K562 (cell line): Measurements from ENCODE around the gene PLXDC2. TPM values are rescaled to one million over a fixed set of nuclear protein-coding genes. Genes with fewer than 3 reads are reported as not detected.

ENCODE experiments used
- CHD7 ChIP-seq: fragments of 200-600 bp; sonication (generic); IDR thresholded peaks from one replicate; pipeline ENCODE4 v1.6.1; 2012; ENCODE audit warnings: mild to moderate bottlenecking, low read depth, low read length, inconsistent platforms
- FOXK2 ChIP-seq, 2 experiments: fragments of 450-650 bp; IDR thresholded peaks in 1 of 2; conservative IDR thresholded peaks in 1 of 2; 2 replicates each; pipeline ENCODE4 v1.6.1; 2016; ENCODE audit warnings: low read depth in 2 of 2, mild to moderate bottlenecking in 1 of 2
- WHSC1 ChIP-seq: IDR thresholded peaks from one replicate; pipeline ENCODE4 v1.6.1; 2012; ENCODE audit warnings: low read length, control low read depth, inconsistent platforms
- XRCC3 ChIP-seq: fragments of 450-650 bp; IDR thresholded peaks from 2 replicates; pipeline ENCODE4 v1.6.1; 2017; ENCODE audit warnings: mild to moderate bottlenecking, moderate library complexity
- polyA plus RNA-seq, 8 experiments: library from polyadenylated mRNA; depleted of rRNA in 4 of 8; stranded (reverse) in 5 of 8; unstranded in 3 of 8; fragments of >200 nt; fragmentation: Nextera tagmentation in 2 of 8; fragmentation: Illumina TruSeq in 1 of 8; extraction: Ambion mirVana in 2 of 8; extraction: Trizol in 1 of 8; gene quantifications; 2 replicates each; pipeline versions ENCODE4 v1.2.1 to v1.2.3, GENCODE V29; 2011 to 2014; ENCODE audit warnings: inconsistent platforms in 1 of 8, missing spikeins in 1 of 8
- total RNA-seq, 7 experiments: library from RNA; depleted of rRNA in 6 of 7; stranded (reverse); fragments of >200 nt in 6 of 7; fragmentation: Illumina TruSeq in 2 of 7; extraction: Trizol in 2 of 7; gene quantifications; 2 replicates each; pipeline versions ENCODE4 v1.2.1 to v1.2.3, GENCODE V29; 2011 to 2021; ENCODE audit warnings: low replicate concordance in 1 of 7

PLXDC2 gene
- total and polyA plus RNA-seq, 9 of the 15 experiments (the other 6 are each of a cell fraction or from before 2014, with no cell fraction given), result 0.01 to 0.33 (median 0.10) TPM; not detected in 3

- TF ChIP-seq CHD7, result no peak
- no peak for TF ChIP-seq WHSC1
- TF ChIP-seq FOXK2 (conservative IDR thresholded peaks at IDR 0.05 in 1 of 2, IDR thresholded peaks at IDR 0.05 in 1 of 2; ENCODE audit: low read depth in 2 of 2), result no peak
- TF ChIP-seq XRCC3, result no peak
- TF ChIP-seq, all 486 proteins: peak for 0
Measured at GRCh38 chr10:19825700-19826099, 9.5 kb downstream of the PLXDC2 start (continued).
